Uterus (tissue), 2 donors: ENCODE results near the gene ATP8A2.

ENCODE experiments used
- CTCF ChIP-seq, 4 experiments: fragments of 200-600 bp in 2 of 4; fragments of 450-650 bp in 2 of 4; sonication (generic) in 2 of 4; IDR thresholded peaks; one replicate each; pipeline ENCODE4 v1.5.1; 2016 to 2019; ENCODE audit warnings: antibody characterized with exemption in 4 of 4, mild to moderate bottlenecking in 2 of 4, moderate library complexity in 1 of 4
- POLR2A ChIP-seq, 2 donors: fragments of 450-650 bp; IDR thresholded peaks; one replicate each; pipeline ENCODE4 v1.6.1; 2016; ENCODE audit warnings: antibody characterized with exemption in 2 of 2, mild to moderate bottlenecking in 1 of 2, moderate library complexity in 1 of 2

DNA sequence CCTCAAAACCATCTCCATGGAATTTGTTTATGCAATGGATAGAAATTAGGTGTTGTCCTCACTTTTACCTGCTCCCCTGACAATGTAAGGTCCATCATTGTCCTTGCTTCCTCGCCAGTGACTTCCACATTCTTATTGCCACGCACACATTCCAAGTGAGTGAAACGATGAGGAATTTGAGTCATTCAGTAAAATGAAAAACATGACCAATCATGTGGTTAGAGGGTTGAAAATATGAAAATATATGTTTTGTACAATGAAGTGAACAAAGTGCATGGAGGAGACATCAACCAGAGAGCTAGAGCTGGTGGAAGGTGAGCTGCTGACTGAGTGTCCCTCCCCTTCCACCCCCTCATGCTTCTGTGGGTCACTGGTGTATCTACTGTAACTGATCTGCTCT, 91.7 kb downstream of the ATP8A2 start:
- no peak for TF ChIP-seq CTCF (IDR thresholded peaks at IDR 0.05)
- TF ChIP-seq POLR2A (IDR thresholded peaks at IDR 0.05): no peak
